SIG-M5 treated with dmso at 0.1 percent for 504 hours (cell line): ENCODE measurements around the gene OGG1.
A peak's percentile ranks its signal among the peaks of the same experiment; 100 is the strongest.

Source experiments
- DNase-seq: peaks from one replicate; lab custom pipeline; 2025; ENCODE audit not compliant: unreplicated experiment; lab: John Stamatoyannopoulos, UW

OGG1 gene

DNA sequence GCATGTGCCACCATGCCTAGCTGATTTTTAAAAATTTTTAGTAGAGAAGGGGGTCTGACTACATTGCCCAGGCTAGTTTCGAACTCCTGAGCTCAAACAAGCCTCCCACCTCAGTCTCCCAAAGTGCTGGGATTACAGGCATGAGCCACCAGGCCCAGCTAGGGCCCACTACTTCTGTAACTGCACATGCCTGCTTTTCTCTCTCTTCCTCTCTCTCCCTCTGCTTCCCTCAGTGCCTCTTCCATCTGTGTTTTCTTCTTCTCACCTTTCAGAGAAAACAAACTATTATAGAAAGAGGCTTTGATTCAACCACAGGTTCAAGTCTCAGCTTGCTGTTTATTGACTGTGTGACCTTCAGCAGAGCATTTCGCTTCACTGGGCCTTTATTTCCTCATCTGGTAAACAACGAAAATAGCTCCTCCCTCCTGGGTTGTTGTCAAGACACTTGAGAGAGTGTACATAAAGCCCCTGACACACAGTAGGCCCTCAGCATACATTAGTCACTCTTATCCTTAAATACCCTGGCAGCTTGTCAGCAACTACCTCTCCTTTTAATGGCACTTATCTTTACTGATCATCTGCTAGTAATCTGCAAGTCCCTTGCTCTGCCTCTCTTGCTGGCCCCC, 32.3 kb downstream of the OGG1 start:
- no peak for DNase-seq

DNA sequence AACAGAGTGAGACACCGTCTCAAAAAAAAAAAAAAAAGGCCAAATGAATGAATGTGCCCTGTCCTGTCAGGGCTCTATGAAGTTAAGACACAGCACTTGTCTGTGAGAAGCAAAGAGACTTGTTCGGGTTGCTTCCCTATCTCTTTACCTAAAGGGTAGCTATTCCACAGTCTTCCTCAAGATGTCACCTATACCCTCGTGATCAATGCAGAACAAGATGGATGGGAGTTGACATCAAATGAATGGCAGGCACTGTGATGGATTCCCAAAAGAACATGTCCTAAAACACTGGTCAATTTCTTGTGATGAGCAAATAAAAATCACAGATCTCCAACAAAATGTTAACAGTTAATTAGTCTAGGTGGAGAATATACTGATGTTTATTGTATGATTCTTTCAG, 33.0 kb downstream of the OGG1 start:
- DNase-seq = peak; percentile 33

DNA sequence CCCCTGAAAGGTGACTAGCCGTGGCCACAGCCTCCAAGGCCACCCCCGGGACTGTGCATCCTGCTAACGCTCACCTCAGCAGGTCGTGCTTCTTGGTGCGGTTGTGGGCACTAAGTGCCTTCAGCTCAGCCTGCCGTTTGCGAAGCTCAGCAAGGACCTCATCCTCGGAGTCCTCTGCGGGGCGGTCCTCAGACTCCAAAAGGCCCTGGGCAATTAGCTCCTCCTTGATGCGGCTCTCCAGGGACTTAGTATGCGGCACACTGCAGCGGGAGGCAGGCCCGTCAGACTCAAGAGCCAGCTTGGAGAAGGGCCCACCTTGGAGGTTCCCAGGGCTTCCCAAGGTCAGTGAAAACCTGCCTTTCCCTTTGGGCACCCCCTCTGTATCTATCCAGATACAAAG, 34.2 kb downstream of the OGG1 start:
- no peak for DNase-seq

DNA sequence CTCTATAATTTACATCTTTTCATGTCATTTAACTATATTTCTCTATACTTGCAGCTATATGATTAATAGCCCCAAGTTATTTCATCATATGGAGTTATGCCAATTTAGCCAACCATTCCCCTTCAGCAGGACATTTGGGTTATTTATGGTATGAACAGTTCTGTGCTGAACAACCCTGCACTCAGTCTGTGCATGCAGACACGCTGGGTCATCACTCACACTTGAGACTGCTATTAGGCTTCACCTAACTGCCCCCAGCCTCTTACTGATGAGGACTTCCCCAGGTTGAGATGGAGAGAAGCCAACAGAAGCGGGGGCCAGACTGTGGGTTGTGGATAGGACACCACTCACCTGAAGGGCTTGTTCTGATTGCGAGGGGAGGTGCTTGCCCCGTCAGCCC, 35.2 kb downstream of the OGG1 start:
- DNase-seq = no peak

DNA sequence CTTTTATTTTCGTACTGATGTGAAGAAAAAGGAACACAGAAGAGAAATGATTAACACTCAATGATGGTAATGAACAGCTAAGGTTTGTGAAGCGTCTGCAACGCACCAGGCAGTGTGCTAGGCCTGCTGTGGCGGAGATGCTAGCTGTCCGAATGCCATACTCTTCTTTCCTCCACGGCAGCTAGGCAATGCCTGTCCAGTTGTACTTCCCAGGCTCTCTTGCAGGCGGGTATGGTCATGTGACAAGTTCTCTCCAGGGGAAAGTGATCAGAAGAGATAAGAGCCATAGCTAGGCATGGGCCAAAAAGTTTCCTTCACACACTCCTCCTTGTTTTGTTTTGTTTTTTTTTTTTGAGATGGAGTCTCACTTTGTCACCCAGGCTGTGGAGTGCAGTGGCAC, 35.9 kb downstream of the OGG1 start:
- no peak for DNase-seq

DNA sequence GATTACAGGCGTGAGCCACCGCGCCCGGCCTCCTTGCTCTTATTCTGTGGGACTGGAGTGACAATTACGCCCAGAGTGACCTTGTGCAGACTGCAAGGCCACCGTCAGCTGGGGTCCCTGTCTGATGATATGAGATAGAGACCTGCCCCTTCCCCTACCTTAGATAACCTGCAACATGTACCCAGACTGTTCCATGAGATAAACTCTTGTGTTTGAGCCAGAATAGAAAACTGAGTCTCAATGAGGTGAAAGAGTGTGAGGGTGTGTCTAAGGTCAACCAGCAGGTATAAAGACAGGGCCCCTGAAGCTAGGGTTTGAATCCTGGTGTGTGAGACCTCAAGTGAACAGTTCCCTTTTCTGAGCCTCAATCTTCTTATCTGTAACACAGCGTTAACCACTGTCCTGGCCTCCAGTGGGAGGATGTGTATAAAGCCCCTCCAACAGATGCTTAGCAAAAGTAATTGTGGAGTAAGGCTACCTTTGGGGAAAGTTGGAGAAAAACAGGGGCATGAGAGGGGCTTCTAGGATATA, 36.5 kb downstream of the OGG1 start:
- no peak for DNase-seq

DNA sequence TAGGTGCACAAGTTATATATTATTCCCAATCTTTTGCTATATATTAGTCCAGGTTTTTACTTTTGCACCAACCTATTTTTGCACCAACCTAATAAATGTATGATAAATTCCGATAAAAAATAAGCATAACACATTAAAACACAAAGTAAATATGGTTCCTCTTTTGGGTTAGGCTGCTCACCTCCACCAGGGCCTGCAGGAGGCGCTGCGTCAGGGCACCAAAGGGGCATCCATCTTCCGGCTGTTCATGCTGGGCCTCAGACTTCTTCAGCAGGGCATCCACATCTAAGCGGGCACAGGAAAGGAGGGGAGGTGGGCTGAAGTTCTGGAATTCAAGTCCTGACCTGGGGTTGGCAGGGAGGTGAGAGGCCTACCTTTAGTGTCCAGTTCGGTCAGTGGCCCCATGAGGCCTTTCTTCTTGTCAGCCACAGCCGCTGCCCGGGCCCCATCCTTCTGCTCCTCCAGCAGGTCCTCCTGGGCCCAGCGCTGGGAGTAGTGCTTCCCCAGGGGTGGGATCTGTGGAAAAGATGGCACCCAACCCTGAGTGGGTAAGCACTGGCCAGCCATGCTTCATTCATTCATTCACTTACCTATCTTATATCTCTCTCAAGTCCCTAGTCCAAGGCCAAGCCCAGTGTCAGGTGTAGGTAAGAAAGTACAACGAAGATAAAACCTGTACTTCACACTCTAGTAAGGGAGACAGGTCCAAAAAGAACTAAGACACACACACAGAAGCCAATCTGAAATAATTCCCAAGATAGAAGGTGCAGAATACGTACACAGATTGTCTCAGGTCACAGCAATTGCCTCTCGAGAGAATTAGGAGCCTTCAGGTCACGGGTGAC, 37.3 kb downstream of the OGG1 start:
- no peak for DNase-seq

DNA sequence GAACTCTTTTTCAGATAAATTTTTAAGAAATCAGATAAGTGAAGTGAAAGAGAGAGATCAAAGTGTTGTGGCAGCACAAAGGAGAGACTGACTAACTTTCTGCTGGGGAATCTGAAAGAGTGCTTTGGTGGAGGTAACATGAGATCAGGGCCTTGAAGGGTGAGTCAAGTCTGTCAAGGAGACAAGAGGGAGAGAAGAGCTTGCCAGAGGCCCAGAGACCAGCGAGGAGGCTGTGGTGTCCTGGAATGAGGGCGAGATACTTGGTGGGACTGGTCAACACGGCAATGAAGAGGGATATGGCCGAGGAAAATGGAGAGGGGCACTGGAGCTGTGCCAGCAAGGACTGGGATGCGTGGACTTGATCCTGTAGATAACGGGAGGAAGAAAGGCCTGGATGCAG, 38.0 kb downstream of the OGG1 start:
- no peak for DNase-seq

DNA sequence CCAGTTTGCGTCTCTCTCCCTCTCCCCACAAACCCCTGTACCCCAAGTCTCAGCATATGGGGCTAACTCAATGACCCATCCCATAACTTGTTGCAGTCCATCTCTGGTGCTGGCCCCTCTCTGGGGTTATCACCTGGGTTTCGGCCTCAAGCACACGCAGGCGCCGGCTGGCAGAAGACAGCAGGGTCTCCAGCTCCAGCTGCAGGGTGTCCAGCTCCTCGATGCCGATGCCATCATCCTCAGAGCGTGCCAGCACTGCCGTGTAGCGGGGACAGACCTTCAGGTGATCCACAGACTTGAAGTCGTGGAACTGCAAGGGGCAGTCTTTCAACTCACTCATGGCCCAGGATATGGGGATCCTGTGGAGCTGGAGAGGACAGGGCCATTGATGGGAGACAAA, 41.4 kb downstream of the OGG1 start:
- no peak for DNase-seq

DNA sequence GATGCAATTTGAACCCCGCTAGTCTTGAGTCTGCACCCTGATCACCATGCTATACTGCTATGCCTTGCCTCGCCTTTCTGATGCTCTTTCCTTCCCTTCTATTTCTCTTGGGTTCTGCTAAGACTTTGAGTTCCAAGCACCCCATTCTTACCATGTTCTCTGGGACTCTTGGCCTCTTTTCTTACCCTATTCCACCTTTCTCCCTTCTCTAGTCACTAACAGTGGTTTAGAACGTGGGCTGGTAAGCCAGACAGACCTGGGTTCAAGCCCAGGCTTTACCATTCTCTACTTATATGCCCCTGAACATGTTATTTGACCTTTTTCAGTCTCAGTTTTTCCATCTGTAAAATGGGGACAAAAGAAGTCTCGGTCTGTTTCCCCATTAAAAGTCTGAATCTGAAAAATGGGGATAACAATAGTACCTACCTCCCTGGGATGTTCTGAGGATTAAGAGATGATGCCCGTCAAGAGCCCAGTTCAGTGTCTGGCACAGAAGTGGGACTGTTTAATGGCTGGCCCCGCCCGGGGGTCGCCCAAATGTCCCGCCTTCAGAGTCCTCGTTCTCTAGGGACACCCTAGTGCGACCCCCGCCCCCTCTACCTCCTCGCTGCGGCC, 42.1 kb downstream of the OGG1 start:
- no peak for DNase-seq

DNA sequence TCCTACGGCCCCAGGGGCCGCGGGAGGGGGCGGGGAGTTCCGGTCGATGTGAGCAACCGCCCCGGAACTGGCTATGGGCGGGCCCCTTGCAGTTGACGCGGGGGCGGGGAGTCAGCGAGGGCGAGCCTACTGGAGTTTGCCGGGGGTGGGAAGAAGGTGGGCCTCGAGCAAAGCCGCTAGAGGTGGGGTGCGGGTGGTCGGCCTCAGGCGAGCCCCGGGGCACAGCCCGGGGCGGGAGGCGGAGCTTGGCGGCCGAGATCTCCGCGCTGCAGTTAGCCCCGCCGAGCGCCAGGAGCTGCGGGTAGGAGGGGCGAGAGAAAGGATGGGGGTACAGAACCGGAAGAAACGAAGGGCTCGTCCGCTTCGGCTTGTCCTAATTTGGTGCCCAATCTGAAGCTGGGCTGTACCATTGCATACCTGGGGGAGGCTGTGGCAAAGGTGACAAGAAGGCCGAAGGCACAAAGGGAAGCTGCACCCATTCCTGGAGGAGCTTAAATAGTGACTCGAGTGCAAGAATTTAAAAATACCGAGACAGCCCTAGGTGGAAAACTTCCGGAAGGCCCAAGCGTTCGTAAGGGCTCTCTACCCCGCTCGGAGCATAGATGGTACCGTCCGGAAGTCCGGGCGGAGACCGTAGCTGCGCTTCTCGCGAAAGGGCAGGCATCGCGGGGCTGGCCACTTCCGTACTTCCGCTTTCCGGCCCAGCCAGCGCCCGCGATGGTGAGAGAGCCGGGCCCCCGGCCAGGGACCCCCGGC, 42.8 kb downstream of the OGG1 start, which contains the start of the genes ARPC4 and TADA3:
Gene ARPC4, plus strand, starts transcription at position 678 of the 756 bp plus-strand sequence. Its CDS starts 40 bp downstream, at position 718.
Gene TADA3, minus strand, starts transcription at position 69 of the 756 bp plus-strand sequence. CDS start 1,007 bp downstream, outside the sequence.
- peak; percentile 98 for DNase-seq

DNA sequence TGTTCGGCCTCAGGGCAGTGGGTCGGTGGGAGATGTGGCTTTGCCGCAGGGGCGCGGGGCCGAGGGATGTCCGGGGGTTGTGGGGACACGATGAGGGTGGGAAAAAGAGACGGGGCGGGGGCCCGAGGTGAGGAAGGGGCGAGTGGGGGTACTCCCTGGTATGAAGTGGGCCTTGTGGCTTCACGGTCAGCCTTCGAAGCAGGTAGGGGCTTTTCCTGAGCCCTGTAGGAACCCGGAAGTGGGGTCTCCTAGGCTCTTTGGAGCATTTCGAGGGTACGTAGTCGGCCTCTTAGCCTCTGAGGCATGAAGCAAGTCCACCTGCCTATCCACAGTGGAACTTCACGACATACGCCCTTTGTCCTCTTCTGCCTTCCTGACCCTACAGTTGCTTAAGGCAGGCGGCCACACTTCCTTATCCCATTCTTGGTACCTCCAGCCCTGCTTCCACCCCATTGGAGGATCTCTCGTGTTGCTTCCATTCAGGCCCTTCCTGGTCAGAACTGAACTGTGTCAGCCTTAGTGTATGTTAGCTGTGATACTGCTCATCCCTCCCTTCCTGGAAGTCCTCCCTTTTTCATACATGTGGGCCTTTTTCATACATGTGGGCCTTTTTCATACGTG, 43.5 kb downstream of the OGG1 start:
- peak; percentile 63 for DNase-seq

DNA sequence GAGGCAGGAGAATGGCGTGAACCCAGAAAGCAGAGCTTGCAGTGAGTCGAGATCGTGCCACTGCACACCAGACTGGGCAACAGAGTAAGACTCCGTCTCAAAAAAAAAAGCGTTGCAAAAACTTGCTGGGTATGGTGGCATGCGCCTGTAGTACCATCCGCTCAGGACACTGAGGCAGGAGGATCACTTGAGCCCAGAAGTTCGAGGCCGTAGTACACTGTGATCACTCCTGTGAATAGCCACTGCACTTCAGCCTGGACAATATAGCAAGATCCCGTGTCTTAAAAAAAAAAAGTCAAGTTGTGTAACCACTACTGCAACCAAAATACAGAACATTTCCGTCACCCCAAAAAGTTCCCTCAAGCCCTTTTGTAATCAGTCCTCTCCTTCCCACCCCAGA, 44.6 kb downstream of the OGG1 start:
- DNase-seq = no peak

DNA sequence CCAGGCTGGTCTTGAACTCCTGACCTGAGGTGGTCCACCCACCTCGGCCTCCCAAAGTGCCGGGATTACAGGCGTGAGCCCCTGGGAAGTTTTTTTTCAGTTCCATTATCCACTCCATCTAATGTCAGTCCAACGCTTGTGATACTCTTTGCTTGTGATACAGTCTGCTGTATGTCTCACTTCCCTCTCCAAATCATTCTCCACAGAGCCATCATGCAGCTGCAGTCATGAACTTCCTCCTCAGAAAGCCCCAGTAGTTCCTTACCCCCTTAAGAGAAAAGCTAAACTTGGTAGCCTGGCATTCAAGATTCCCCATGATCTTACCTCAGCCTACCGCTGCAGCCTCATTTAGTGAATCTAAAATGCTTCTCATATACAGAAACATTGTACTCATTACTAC, 45.5 kb downstream of the OGG1 start:
- DNase-seq = peak; percentile 74

DNA sequence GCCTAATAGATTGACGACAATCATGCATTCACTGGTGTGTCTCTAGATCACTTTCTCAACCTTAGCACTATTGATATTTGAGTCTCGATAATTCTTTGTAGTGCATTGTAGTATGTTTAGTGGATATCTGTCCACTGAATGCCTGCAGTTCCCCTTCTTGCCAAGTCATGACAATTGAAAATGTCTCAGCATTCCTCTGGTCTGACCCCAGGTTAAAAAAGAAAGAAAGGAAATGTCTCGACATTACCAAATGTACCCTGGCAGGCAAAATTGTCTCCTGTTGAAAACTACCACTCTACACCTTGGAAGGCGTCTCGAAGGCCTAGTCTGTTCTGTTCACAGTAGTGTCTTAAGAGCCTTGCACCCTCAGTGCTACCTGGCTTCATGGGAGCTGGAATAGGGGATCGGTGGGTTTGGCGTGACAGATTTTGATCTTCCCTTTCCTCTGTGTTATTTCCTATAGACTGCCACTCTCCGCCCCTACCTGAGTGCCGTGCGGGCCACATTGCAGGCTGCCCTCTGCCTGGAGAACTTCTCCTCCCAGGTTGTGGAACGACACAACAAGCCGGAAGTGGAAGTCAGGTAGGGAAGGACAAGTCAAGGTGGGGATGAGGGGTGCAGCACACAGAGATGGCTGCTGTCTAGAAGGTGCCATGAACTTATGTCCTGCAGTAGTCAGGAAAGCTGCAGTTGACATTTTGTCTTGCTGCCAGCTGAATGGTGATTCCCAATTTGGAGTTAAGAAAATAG, 47.6 kb downstream of the OGG1 start:
- DNase-seq = no peak

DNA sequence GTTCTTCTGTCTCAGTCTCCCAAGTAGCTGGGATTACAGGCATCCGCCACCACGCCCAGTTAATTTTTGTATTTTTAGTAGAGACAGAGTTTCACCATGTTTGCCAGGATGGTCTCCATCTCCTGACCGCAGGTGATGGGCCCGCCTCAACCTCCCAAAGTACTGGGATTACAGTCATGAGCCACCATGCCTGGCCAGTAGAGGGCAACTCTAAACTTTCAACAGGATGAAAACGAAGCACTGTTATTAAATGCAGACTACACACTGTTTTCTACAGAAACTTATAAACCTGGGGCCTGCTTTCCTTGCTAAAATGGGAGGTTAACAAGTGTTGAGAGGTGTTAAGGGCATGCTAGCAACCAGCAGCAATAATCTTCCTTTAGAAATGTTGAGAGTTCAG, 50.8 kb downstream of the OGG1 start:
- no peak for DNase-seq

DNA sequence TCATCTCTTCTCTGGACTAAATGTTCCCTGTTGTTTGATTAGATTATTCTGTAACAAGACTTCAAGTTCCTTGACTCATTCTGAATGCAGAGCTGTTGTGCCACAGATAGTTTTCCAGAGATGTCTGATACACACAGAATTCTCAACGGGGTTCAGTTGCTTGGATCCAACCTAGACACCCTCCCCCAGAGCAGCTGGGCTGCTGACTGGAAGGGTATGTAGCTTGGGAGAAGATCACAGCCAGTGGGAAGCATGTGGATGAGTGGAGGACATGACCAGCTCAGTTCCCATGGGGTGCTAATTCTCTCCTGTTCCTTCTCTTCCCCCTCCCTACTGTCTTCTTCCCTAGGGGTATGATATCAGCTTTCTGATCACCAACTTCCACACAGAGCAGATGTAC, 53.7 kb downstream of the OGG1 start:
- no peak for DNase-seq

DNA sequence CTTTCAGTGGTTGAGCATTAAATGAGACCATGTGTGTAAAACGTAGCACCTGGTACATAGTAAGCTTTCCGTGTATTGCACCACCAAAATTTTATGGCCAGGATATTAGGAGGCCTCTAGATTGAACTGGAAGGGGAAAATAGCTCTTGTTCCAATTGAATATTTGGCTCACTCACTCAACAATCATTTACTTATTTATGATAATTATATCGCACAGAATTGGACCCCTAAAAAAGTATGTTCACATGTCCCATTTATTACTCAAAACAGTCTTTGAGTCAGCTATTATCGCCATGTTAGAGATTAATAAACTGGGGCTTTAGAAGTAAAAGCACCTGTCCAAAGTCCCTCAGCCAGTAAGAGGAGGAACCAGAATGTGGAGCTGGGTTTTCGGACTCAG, 55.2 kb downstream of the OGG1 start:
- DNase-seq = no peak

DNA sequence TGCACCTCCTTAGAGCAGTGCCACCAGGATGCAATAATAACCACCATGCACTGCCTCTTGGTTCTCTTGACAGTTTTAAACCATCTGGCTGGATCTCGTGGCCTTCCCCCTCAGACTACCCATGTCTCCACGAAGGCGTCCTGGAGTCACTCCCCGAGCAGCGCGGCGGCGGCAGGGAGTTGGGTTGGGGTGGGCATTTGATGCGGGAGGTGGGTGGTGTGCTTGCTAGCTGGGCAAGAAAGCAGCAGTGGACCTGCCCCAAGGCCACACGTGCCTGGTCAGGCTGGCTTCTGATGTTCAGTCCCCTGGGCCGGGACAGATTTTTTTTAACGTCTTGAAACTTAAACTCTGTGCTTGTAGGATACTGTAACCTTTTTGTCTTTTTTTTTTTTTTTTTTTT, 56.4 kb downstream of the OGG1 start:
- DNase-seq = no peak
